Ovary (tissue), 9 donors: ENCODE data around the gene PARVA. TPM values are rescaled to one million over a fixed set of nuclear protein-coding genes. Genes with fewer than 3 reads are reported as not detected.
A peak's percentile ranks its signal among the peaks of the same experiment; 100 is the strongest.

ENCODE experiments used
- DNase-seq, 5 donors: peaks; one replicate each; pipeline ENCODE4 v3.0.0-alpha.2; 2019 to 2020
- H3K27ac ChIP-seq, 2 donors: fragments of 200-600 bp; one replicate each; pipeline versions ENCODE4 v1.5.1 to v1.8.0; 2019 to 2022
- H3K27me3 ChIP-seq: fragments of 200-600 bp; one replicate; pipeline ENCODE4 v1.8.0; 2022
- H3K36me3 ChIP-seq: fragments of 200-600 bp; sonication (generic); one replicate; pipeline ENCODE4 v1.5.1; 2019
- H3K4me1 ChIP-seq: one replicate; pipeline ENCODE4 v1.8.1; 2013; ENCODE audit warnings: mild to moderate bottlenecking, moderate library complexity; ENCODE audit not compliant: insufficient read depth
- H3K4me3 ChIP-seq: fragments of 200-600 bp; sonication (generic); one replicate; pipeline ENCODE4 v1.5.1; 2017
- H3K9me3 ChIP-seq, 2 donors: fragments of 200-600 bp in 1 of 2; sonication (generic) in 1 of 2; one replicate each; pipeline versions ENCODE4 v1.5.1 to v1.8.1; 2013 to 2019; ENCODE audit warnings: mild to moderate bottlenecking in 1 of 2, moderate library complexity in 1 of 2
- EP300 ChIP-seq: sonication (generic); formaldehyde crosslinking; IDR thresholded peaks from one replicate; pipeline ENCODE4 v1.6.1; 2017; ENCODE audit warnings: antibody characterized with exemption
- POLR2A ChIP-seq: fragments of 450-650 bp; IDR thresholded peaks from one replicate; pipeline ENCODE4 v1.6.1; 2017; ENCODE audit warnings: antibody characterized with exemption, mild to moderate bottlenecking, moderate library complexity
- WGBS, 3 donors: extraction: QIAGEN DNeasy Blood & Tissue Kit in 1 of 3; methylation state at CpG; one replicate each; pipeline versions ENCODE4 v1.1.5 to v1.1.7; 2013 to 2017; 5-methylcytosine and 5-hydroxymethylcytosine counted together
- intact Hi-C, 4 donors: fragments of 100-400 bp; cut with DNase I; formaldehyde crosslinking; loops; one replicate each; pipeline versions ENCODE4 v1.11.0 to v1.15.1; 2022 to 2023
- polyA plus RNA-seq, 2 donors: library from polyadenylated mRNA; stranded (reverse); fragments of 200-250 nt in 1 of 2; fragments of 350-450 nt in 1 of 2; fragmentation: Illumina TruSeq in 1 of 2; extraction: RNeasy Lipid Tissue Mini Kit (QIAGEN cat#74804) in 1 of 2; gene quantifications; one replicate each; pipeline ENCODE4 v1.2.3, GENCODE V29; 2013 to 2014
- total RNA-seq, 7 donors: library from RNA; depleted of rRNA in 2 of 7; stranded (reverse); fragments of >200 nt in 2 of 7; fragmentation: NEBNext Ultra II Directional in 3 of 7; extraction: Animal tissue kit (Norgen Biotek cat#: 25700) in 3 of 7; gene quantifications; one replicate each; pipeline versions ENCODE4 v1.1.0 to v1.2.4, GENCODE V29; 2016 to 2023
- TF ChIP-seq, protein P1 (sequence below), 3 donors: fragments of 450-650 bp in 2 of 3; fragments of 200-600 bp in 1 of 3; IDR thresholded peaks; one replicate each; pipeline versions ENCODE4 v1.5.1 to v1.8.0; 2016 to 2022; ENCODE audit warnings: antibody characterized with exemption in 3 of 3, mild to moderate bottlenecking in 1 of 3
- donor health status: DM: no; HTN: no; CAD: no; lungs with moderate emphysema.
- donor health status: DM: no; HTN: no; CAD: no.
- donor health status: Bipolar disorder and iron deficiency.
- donor health status: DM: yes; HTN: yes; CAD: no.
- donor health status: DM: no; HTN: no; CAD: no.
- donor health status: DM: yes; HTN: yes; CAD: no.

PARVA gene
- total and polyA plus RNA-seq, 9 donors: 28.4 to 126 (median 89.8) TPM

DNA sequence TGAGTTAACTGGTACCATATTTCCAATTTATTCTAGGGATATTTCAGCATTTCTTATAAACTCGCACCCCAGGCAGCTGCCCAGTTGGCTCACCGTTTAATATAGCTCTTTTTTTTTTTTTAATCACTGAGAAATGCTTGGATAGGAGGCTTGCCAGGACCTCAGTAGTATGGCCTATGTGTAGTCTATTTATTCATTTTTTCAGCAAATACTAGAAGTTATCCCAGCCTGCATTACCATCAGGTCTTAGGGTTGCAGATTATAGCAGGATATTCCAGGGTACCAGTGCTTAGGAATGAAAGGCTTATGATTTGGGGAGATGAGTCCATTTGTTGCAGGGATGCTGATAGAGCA, 26.6 kb downstream of the PARVA start:
- no peak overlapping the region for H3K27ac ChIP-seq
- no peak for TF ChIP-seq POLR2A
- TF ChIP-seq EP300: no peak
- TF ChIP-seq, protein P1, sequence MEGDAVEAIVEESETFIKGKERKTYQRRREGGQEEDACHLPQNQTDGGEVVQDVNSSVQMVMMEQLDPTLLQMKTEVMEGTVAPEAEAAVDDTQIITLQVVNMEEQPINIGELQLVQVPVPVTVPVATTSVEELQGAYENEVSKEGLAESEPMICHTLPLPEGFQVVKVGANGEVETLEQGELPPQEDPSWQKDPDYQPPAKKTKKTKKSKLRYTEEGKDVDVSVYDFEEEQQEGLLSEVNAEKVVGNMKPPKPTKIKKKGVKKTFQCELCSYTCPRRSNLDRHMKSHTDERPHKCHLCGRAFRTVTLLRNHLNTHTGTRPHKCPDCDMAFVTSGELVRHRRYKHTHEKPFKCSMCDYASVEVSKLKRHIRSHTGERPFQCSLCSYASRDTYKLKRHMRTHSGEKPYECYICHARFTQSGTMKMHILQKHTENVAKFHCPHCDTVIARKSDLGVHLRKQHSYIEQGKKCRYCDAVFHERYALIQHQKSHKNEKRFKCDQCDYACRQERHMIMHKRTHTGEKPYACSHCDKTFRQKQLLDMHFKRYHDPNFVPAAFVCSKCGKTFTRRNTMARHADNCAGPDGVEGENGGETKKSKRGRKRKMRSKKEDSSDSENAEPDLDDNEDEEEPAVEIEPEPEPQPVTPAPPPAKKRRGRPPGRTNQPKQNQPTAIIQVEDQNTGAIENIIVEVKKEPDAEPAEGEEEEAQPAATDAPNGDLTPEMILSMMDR (IDR thresholded peaks at IDR 0.05): no peak
- WGBS, 3 donors: 12 to 22% (median 17%) methylated on average over 2 of the region's 2 CpGs
- no peak overlapping the region for H3K4me3 ChIP-seq
- H3K4me1 ChIP-seq: peaks cover 27% of the 10 kb centered on the region
- no peak for DNase-seq
- H3K27me3 ChIP-seq: no peaks in the 10 kb centered on the region
- intact Hi-C loops: no loop called here
- no peaks in the 10 kb centered on the region for H3K9me3 ChIP-seq
- H3K36me3 ChIP-seq: no peaks in the 10 kb centered on the region

DNA sequence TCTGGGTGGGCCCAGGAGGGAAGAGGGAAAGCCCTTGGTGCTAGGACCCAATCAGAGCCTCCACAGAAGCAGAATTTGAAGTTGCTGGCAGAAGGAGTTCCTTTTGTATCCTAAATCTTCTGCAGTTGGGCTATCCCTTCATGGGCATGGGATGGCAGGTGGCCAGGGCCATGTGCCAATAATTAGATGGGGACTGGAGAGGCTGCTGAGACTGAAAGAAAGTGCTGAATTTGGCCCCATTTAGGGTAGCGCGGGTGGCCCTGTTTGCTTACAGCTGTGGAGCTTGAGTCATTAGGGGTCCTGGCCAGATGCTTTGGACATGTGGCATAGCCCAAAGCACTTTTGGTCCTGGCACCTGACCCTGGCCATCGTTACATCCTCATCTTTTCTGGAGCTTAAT, 27.1 kb downstream of the PARVA start:
- peaks cover 27% of the 10 kb centered on the region for H3K4me1 ChIP-seq
- H3K9me3 ChIP-seq: no peaks in the 10 kb centered on the region
- H3K36me3 ChIP-seq: no peaks in the 10 kb centered on the region
- peak in 1 of 5 donors; percentile 55 for DNase-seq
- H3K4me3 ChIP-seq: no peak overlapping the region
- no peak for TF ChIP-seq EP300
- no peak for TF ChIP-seq POLR2A
- TF ChIP-seq, protein P1 (IDR thresholded peaks at IDR 0.05): no peak
- intact Hi-C loops: no loop called here
- H3K27ac ChIP-seq: no peak overlapping the region
- WGBS, 3 donors: 90 to 93% (median 92%) methylated on average over 3 of the region's 3 CpGs
- no peaks in the 10 kb centered on the region for H3K27me3 ChIP-seq

DNA sequence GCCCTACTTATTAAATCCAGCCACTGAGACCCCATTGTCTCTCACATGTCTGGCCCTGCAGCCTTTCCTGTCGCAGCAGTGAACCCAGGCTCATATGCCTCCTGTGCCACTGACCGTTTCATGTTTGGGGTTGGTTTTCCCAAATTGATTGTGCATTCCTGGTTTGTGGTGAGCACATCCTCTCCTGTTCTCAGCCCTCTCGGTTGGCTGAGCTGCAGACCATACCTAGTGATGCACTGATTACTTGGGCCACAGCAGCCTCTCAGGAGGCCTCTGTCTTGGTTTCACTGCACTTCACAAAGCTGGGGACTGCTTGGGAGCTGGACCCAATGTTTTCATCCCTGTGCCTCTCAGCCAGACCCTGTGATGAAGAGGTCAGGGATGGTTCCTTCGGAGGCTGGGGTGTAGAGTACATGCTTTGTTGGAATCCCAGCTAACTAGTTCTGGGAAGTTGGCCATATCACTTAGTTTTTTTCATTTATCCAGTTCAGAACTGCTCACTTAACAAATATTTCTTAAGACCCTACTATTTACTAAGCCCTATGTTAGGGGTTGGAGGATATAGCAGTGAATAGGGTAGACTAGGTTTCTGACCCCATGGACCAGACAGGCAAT, 30.9 kb downstream of the PARVA start:
- WGBS, 3 donors: 44 to 62% (median 55%) methylated on average over 4 of the region's 4 CpGs
- Histone ChIP-seq H3K27ac (peak overlapping the region in 1 of 2 donors; percentile 41), H3K4me1 (peaks cover 27% of the 10 kb centered on the region), H3K9me3 (no peaks in the 10 kb centered on the region), H3K27me3 (no peaks in the 10 kb centered on the region), H3K36me3 (no peaks in the 10 kb centered on the region), H3K4me3 (no peak overlapping the region)
- intact Hi-C loops: no loop called here
- no peak for DNase-seq
- TF ChIP-seq, protein P1 (IDR thresholded peaks at IDR 0.05): no peak
- TF ChIP-seq POLR2A (no peak), EP300 (no peak)

DNA sequence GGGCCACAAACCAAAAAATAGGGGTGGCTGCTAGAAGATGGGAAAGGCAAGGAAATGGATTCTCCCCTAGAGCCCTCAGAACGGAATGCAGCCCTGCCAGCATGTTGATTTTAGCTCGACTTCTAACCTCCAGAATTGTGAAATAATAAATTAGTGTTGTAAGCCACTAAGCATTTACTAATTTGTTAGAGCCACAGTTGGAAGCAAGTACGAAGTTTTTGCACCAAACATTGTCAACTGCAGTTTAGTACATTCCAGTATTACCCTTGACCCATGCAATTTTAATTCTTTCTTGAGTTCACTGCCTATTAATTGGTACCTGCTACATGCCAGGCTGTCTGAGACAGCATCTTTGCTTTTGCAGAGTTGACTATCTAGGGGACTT, 32.2 kb downstream of the PARVA start:
- Histone ChIP-seq H3K9me3 (no peaks in the 10 kb centered on the region), H3K36me3 (no peaks in the 10 kb centered on the region), H3K27ac (peak overlapping the region; percentile 53 to 68), H3K4me3 (no peak overlapping the region), H3K4me1 (peaks cover 25% of the 10 kb centered on the region), H3K27me3 (no peaks in the 10 kb centered on the region)
- intact Hi-C loops: loop anchor here in 2 of 4 donors (10.0 kb wide), 2 partner anchors 265 to 485 kb away; partner anchors contain the start of gene TEAD1 (in 1 of the 2)
- TF ChIP-seq EP300 (no peak), POLR2A (no peak)
- TF ChIP-seq, protein P1 (IDR thresholded peaks at IDR 0.05): no peak
- WGBS, 3 donors: 14 to 23% (median 17%) methylated on average over 3 of the region's 3 CpGs
- DNase-seq: no peak
